Measurements from ENCODE around the gene AHNAK2.

GRCh38 chr14:104996483-104996882, 18.3 kb upstream of the AHNAK2 start:
- no peak for TF ChIP-seq CTCF (IDR thresholded peaks at IDR 0.05; ENCODE audit: low read depth, low read length)
- no peak for TF ChIP-seq POLR2A (IDR thresholded peaks at IDR 0.05; ENCODE audit: extremely low read depth, insufficient read length)

Measured in NB4 (cell line).